Vagina (tissue), 2 donors: Measurements from ENCODE around the gene MTCL1.

Source experiments
- POLR2A ChIP-seq, 2 donors: fragments of 450-650 bp; IDR thresholded peaks; one replicate each; pipeline ENCODE4 v1.6.1; 2017; ENCODE audit warnings: antibody characterized with exemption in 2 of 2, mild to moderate bottlenecking in 2 of 2, moderate library complexity in 2 of 2
- TF ChIP-seq, protein P1 (sequence below), 3 experiments: fragments of 450-650 bp in 2 of 3; fragments of 200-600 bp in 1 of 3; sonication (generic) in 1 of 3; IDR thresholded peaks; one replicate each; pipeline ENCODE4 v1.5.1; 2017 to 2019; ENCODE audit warnings: antibody characterized with exemption in 3 of 3, mild to moderate bottlenecking in 2 of 3, moderate library complexity in 2 of 3

DNA sequence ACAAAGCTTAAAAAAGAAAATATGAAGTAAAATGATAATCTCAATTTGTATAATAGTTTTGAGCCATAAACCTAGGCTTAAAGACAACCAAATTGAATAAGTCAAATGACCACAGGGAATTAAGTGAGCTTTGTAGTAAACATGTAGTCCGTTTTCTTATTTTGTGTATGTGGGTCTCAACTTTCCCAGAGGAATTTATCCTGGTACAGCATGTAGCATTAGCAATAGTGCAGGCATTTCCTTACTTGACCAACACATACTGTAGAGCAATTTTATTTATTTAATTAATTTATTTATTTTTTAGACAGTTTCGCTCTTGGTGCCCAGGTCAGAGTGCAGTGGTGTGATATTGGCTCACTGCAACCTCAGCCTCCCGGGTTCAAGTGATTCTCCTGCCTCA, 37.5 kb upstream of the MTCL1 start:
- TF ChIP-seq, protein P1, sequence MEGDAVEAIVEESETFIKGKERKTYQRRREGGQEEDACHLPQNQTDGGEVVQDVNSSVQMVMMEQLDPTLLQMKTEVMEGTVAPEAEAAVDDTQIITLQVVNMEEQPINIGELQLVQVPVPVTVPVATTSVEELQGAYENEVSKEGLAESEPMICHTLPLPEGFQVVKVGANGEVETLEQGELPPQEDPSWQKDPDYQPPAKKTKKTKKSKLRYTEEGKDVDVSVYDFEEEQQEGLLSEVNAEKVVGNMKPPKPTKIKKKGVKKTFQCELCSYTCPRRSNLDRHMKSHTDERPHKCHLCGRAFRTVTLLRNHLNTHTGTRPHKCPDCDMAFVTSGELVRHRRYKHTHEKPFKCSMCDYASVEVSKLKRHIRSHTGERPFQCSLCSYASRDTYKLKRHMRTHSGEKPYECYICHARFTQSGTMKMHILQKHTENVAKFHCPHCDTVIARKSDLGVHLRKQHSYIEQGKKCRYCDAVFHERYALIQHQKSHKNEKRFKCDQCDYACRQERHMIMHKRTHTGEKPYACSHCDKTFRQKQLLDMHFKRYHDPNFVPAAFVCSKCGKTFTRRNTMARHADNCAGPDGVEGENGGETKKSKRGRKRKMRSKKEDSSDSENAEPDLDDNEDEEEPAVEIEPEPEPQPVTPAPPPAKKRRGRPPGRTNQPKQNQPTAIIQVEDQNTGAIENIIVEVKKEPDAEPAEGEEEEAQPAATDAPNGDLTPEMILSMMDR (IDR thresholded peaks at IDR 0.05) = no peak
- no peak for TF ChIP-seq POLR2A (IDR thresholded peaks at IDR 0.05)
